GM21515 (cell line): Measurements from ENCODE around the gene PTPRN2.
"Not testable (repeated sequence)": the region's sequence is repeated elsewhere in the genome, so short reads cannot be mapped to it uniquely, and the experiment has no call there.

Source experiments
- ATAC-seq: cut with Tn5 transposase; IDR thresholded peaks from one replicate; pipeline ENCODE4 v1.9.1; 2021; ENCODE audit not compliant: unreplicated experiment

The PTPRN2 gene

DNA sequence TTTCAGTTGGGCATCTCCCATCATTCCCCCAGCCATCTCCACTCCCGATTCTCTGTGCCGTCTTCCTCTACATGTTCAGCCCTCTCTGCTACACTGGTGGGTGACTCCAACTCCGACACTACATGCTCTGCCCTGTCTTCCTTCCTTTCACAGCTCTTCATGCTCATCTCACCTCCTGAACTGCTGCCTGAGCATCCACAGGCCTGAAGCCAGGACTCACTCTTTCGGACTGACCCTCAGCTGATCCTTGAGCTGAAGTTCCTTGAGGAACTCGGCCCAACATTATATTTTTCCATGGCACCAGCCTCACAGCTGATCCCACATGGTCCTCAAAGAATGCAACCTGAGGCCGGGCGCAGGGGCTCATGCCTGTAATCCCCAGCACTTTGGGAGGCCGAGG, 538.4 kb downstream of the PTPRN2 start:
- ATAC-seq: no peak

DNA sequence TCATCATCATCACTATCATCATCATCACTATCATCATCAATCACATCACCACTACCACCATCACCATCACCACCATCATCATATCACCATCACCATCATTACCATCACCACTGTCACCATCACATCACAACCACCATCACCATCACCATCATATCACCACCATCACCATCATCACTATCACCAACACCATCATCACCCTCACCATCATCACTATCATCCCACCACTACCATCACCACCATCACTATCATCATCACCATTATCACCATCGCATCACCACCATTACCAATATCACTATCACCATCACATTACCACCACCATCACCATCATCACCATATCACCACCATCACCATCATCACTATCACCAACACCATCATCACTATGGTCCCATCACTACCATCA, 539.1 kb downstream of the PTPRN2 start:
- ATAC-seq: no peak

DNA sequence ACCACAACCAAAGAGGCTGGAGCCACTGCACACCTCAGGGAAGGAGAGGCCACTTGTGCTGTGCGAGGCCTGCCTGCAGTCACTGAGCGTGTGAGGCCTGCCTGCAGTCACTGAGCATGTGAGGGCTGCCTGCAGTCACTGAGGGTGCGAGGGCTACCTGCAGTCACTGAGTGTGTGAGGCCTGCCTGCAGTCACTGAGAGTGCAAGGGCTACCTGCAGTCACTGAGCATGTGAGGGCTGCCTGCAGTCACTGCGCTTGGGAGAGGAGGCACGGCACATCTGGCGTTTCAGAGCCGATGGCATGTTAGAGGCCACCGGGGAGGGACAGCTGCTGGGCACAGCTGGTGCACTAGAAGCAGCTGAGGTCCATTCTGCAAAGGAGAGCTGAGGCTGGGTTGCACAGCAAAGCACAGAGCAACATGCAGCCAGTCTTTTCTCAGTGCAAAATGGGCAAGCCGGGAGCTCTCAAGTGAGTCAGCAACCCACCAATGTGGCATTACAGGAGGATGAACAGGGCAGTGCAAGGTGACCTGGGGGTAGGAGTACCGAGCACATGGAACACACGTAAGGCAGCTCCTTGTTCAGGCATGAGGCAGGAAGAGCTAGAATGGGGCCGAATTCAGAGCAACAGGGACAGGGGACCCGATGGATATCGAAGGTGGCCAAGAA, 540.1 kb downstream of the PTPRN2 start:
- ATAC-seq: no peak

DNA sequence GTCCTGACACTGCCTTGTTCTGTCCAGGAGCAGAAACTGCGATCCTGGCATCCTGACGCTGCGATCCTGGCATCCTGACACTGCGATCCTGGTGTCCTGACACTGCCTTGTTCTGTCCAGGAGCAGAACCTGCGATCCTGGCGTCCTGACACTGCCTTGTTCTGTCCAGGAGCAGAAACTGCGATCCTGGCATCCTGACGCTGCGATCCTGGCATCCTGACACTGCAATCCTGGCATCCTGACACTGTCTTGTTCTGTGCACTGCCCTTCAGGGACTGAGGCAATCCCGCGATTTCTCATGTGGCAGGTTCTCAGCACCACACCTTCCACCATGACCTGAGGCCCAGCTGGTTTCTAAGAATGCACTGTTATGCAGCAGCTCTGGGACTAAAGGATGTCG, 541.4 kb downstream of the PTPRN2 start:
- ATAC-seq: not testable (repeated sequence)

DNA sequence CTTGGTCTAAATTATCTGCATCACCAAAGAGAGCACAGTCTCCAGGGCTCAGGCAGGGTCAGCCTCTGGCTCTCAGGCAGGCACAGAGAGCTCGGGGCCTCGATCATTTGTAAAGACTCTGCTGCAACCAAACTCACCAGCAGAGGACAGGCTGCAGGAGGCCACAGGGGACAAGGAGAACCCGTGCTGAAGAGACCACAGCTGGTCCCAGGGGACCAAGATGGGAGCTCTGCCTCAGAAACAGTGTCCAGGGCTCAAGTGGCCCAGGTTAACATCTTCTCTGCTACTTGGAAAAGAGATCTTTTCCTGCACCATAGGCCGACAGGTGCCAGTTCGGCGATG, 543.2 kb downstream of the PTPRN2 start:
- ATAC-seq: no peak

DNA sequence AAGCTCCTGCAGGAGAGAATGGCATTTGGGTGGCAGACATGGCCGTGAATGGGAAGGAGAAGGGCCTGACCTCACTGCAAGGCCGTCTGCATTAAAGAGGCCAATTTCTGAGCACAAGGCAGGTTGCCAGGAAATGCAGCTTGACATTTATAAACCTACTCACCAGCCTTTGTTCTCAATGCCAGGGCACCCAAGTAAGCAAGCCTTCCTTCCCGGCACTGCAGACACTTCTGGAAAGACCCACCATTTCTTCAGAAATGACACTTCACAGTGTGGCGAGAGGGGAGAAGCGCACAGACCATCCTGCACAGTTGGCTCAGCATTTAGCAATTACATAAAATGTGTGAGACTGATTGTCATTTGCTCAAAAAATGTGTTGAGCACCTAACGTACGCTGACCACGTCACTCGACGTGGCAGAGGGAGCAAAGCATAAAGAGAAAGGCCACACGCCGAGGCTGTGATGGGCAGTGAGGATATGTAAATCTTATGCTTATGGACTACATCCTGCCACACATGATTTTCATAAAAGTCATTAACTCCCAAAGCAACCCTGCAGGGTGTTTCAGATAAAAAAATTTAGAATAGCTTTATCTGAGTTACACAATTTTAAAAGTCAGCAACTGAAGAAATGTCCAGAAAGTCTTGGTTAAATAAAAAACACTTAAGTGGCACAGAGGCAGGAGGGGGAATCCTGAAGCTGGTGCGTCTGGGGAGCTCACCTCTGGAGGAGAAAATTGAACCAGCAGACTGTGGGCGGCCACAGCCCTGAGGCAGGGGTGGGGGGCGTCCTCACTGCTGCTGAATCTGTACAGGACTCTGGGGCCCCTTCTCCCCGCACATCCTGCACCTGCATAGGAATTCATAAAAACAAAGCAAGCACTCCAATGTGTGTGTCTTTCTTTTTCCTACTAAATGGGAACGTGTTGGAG, 543.8 kb downstream of the PTPRN2 start:
- no peak for ATAC-seq

DNA sequence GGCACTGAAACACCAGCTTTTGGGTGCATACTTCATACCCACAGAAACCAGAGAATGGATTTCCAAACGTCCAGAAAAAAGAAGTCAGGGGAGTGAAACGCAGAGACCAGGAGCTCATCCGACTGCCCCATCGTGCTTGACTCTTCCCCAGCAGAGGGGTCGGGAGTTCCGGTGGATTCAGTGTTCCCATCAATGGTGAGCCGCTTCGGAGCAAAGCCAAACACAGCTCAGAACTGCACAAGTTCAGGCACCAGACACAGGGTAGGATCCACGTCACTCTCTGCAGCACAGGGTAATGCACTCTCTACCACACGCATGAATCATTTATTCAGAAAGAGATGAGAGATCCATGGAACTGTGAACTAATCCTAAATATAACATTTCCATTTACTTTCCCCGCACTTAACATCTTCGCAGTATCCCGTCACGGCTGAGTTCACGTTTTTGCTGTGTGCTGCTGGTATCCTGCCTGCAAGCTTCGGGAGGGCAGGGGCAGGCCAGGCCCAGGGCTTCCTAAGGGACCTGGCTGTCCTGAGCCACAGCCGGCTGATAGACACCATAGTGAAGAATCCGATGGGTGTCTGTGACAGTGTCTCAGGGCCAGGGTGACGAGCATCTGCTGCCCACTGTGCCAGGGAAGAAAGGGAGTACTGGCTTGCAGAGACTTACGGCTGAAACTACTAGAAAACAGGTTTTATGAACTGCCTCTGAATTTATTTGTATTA, 545.3 kb downstream of the PTPRN2 start:
- ATAC-seq: no peak

DNA sequence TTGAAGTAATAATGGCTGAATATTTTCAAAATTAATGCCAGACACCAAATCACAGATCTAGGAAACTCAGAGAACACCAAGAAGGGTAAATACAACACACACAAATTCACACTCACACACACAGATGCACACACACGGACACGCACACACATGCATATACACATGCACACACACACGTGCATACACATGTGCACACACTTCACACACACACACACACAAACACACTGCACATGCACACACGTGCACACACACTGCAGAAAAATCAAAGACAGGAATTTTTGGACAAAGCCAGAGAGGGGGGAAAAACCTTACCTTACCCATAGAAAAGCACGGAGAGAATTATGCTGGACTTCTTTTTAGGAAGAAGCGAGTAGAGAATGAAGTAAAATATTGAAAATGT, 547.4 kb downstream of the PTPRN2 start:
- ATAC-seq: no peak

DNA sequence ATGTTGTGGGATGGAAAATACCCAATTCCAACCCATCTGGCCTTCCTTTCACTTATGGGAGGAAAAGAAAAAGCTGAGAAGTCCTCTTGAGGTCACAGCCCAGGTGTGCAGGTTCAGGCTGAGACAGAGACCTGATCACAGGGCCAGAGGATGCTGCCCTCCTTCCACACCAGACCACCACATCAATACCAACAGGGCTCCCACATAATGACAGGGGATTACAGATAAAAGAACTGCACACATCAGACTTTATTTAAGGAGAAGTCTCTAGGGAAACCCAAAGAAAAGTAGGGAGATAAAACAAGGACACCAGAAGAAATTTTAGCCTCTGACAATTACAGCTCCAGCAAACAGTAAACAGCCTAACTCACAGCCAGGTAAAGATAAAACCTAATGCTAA, 548.4 kb downstream of the PTPRN2 start:
- no peak for ATAC-seq

DNA sequence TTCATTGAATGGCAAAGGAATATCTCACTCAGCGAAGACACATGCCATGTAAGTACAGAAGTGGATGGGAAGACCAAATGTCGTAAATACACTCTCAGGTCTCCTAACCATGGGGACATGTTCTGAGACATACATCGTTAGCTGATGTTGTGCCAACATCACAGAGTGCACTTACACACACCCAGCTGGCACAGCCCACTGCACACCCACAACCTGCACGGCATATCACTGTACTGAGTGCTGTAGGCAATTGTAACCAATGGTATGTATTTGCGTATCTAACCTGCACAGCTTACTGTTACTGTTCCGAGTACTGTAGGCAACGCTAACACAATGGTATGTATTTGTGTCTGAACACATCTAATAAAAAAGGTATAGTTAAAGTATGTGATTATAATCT, 550.4 kb downstream of the PTPRN2 start:
- no peak for ATAC-seq

DNA sequence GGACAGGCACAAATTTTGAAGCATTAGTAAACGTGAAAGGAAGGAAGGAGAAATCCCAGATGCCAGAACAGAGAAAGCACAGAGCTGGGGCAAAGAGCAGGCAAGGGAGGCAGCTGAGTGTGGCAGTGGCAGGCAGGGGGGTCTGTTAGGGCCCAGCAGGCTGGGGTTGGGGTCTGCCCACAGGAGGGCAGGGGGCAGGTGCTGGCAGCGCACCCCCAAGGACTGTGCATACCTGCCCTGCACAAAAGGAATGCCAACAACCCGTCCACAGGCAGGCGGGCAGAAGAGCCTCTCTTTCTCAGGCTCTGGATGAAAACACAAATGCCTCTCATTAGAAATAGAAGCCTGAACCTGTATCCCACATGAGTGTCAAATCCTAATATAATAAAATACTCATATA, 552.3 kb downstream of the PTPRN2 start:
- no peak for ATAC-seq

DNA sequence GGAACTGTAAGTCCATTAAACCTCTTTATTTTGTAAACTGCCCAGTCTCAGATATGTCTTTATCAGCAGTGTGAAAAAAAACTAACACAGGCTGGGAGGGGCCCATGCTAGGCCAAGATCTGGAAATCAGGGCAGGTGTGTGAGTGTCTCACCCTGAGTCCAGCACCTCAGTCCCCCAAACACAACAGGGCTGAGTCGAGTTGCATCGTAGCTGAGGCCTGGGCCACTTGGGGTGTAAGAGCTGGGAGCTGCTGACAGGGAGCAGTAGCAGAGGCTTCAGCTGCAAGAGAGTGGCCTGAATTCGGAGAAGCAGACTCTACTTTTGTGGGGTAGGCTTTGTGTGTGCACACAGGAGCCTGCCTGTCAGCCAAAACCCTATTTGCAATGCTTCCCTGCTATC, 553.1 kb downstream of the PTPRN2 start:
- no peak for ATAC-seq

DNA sequence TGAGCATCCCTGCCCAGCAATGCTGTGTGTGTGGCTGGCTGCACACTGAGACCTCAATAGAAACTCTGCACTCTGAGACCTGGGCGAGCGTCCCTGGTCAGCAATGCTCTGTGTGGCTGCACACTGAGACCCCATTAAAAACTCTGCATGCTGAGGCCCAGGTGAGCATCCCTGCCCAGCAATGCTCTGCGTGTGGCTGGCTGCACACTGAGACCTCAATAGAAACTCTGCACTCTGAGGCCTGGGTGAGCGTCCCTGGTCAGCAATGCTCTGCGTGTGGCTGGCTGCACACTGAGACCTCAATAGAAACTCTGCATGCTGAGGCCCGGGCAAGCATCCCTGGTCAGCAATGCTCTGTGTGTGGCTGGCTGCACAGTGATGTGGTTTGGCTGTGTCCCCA, 553.7 kb downstream of the PTPRN2 start:
- ATAC-seq: not testable (repeated sequence)

DNA sequence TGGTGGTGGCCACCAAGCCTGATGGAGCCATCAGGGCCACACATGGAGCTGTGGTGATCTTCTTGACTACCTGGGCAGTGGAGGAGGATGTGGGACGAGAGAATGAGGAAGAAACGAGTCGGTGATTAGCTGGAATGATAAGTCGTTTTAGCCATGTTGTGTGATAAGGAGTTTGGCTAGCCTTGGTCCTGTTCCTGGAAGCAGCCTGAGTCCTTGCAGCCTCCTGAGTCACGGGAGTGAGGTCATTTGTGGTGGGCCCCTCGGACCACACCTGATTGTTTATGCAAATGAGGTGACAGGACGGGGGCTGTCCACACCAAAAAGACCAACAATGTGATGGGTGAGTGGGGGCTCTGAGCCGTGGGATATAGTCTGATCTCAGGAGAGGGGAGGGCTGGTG, 554.4 kb downstream of the PTPRN2 start:
- no peak for ATAC-seq

DNA sequence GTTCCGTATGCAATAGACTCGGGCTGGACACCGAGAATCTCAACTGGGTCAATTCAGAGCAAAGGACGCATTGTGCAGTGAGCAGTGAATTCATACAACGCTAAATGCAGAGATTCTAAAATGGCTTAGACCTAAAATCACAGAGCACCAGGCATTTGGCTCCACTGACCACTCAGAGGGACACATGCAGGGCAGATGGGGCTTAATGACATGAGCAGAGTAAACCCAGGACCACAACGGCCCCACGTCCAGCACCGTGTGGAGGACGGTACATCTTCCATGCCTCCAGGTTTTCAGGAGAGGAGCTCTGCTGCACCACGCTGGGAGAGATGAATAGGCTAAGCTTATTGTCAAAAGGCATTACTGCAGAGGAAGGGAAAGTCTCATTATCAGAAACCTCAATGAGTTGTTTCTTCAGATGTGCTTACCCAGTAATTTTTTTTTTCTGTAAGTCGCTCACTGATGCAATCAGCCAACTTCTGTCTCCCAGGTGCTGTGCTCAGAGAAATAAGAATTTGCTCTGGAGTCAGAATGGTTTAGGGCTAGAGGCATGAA, 555.0 kb downstream of the PTPRN2 start:
- no peak for ATAC-seq

DNA sequence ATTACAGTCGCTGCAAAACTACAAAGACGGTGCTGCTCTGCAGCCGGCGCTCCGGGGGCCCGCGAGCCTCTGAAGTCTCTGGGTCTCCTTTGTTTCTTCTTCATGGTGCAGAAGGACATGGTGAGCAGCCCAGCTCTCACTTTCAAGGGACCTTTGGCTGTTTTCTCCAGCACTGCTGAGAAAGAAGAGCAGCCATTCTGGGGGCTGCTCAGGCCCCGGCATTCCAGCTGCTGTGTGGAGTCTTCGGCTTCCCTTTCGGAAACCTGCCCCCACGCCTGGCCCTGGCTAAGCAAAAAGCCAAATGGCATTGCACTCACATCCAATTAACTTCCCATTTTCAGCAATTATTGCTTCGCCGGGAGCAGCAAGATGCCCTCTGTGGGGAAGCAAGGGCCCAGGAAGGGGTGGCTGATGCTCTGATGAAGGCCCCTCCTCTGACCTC, 555.7 kb downstream of the PTPRN2 start:
- no peak for ATAC-seq

DNA sequence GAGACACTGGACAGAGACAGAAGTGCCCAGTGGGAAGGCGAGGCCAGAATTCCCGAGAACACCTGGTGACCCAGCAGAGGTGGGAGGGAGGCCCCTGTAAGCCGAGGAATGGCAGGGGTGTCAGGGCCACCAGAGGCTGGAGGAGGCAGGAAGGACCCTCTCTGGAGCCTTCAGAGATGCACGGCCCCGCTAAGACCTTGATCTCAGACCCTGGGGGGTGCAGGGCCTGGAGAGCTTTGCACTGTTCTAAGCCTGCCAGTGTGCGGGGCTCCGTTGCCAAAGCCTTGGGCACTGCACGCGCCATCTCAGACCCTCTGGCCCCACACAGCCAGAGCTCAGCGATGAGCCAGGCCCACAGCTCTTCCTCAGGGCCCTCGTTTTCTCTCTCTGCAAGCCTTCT, 557.1 kb downstream of the PTPRN2 start:
- no peak for ATAC-seq

DNA sequence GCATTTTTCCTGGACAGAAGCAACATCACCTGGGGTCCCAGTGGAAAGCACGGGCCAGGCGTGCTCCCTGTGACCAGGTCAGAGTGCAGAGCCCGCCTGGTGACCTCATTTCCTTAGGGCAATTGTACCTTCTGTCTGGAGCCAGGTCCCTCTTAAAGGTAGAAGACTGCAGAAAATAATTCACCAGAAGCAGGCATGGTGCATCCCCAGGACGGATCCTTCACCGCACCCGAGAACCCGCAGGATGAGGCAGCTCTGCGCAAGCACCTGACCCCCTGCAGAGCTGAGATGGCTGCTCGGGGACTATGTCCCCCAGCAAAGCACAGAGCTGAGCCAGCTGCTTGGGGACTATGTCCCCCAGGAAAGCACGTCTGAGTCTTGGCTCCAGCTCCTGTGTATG, 557.6 kb downstream of the PTPRN2 start:
- no peak for ATAC-seq

DNA sequence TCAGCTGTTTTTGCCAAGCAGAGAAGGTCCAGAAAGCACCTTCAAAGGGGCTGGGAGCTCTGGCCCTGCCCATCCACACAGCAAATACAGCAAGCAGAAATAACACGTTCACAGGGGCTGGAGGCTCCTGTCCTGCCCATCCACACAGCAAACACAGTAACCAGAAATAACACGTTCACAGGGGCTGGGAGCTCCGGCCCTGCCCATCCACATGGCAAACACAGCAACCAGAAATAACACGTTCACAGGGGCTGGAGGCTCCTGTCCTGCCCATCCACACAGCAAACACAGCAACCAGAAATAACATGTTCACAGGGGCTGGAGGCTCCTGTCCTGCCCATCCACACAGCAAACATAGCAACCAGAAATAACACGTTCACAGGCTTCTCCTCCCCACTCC, 558.1 kb downstream of the PTPRN2 start:
- ATAC-seq: no peak

DNA sequence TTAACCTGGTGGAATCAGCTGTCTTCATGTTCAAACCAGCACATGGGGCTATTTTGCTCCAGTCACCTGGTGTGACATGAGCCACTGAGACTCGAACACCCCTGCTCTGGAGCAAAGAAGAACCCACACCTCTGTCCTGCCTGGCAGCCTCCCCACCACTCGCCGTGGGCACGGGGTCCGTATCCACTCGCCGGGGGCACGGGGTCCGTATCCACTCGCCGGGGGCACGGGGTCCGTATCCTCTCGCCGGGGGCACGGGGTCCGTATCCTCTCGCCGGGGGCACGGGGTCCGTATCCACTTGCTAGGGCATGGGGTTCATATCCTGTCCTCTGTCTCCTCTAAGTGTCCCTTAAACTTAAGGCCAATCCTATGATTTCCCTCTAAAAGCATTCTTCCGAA, 558.7 kb downstream of the PTPRN2 start:
- ATAC-seq: no peak

DNA sequence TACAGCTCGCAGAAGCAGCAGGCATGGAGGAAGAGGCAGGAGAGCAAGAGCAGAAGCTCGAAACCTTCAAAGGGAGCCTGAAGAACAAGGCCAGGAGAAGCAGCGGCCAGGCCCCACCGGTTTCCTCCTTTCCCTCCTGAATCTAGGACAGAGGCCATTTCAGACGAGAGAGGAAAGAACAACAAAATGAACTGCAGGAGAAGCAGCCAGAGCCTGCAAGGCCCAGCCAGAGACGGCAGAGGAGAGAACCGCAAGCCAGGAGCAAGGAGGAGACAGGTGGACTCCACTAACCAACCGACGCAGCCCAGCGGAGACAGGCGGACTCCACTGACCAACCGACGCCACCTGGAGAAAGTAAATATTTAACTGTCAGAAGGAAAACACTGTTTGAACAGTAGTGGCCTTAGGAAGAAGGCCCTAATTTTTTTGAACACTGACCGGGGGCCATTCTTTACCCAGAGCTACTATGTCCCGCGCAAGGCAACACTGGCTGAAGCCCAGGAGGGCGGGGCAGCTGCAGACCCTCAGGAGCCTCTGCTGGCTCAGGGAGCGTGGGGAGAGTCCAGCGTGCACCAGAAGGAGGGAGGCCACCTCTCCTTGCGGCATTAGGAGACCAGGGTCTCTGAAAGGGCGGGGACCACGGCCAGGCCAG, 559.2 kb downstream of the PTPRN2 start:
- ATAC-seq: no peak
